ENCODE data around the gene CBL.
"Not testable (repeated sequence)": the region's sequence is repeated elsewhere in the genome, so short reads cannot be mapped to it uniquely, and the experiment has no call there.

The CBL gene

DNA sequence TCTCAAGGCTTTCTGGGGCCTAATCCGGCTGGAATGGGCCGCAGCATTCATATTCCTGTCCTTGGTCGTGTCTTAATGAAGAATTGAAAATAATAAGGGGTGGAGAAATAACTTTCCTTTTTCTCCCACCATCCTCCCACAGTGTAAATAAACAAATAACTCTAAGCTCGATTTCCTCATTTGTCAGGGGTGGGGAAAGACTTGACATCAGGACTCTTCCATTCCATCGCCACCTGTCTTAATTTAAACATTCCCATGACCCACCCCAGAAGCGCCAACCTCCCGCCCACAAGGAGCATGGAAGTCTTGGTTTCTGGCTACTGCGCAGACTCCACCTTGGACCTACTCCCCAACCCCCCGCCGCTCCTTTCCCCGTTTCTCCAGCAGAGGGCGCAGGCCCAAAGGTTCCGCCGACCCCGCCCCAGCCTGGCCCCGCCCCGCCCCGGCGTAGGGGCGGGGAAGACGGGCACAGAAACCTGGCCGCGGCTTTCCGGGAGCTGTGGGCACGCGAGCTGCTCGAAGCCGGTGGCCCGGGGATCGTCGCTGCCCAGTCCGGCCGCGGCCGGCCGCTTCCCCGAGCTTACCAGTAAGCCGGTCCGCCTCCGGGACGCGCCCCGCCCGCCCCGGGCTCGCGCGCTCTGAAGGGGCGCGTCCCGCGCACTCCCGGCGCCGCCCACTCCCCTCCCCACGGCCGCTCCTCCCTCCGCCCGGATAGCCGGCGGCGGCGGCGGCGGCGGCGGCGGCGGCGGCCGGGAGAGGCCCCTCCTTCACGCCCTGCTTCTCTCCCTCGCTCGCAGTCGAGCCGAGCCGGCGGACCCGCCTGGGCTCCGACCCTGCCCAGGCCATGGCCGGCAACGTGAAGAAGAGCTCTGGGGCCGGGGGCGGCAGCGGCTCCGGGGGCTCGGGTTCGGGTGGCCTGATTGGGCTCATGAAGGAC lies at the start of gene CBL:
Gene CBL (plus strand): TSS at position 766 of the 937 bp plus-strand sequence. CDS start 79 bp downstream, at position 845.
- peak; percentile 98 to 99 for DNase-seq (ENCODE audit: low read depth in 2 of 2)

DNA sequence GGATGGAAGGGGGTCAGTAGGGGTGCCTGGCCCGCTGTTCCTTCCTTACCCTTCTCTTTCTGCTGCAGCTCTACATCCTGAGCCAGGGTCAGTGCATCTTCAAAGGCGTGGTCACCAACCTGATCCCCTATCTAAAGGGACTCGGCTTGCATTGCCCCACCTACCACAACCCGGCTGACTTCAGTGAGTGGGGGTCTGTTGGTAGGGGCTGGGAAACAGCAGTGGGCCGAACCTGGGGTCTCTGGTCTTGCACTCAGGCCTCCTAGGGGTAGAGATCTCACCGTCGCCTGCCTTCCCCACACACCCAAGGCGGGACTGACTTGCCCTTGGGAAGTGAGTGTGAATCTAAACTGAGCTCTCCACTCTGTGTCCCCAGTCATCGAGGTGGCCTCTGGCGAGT lies 49.6 kb upstream of the CBL start:
- no peak for DNase-seq (ENCODE audit: low read depth in 2 of 2)

DNA sequence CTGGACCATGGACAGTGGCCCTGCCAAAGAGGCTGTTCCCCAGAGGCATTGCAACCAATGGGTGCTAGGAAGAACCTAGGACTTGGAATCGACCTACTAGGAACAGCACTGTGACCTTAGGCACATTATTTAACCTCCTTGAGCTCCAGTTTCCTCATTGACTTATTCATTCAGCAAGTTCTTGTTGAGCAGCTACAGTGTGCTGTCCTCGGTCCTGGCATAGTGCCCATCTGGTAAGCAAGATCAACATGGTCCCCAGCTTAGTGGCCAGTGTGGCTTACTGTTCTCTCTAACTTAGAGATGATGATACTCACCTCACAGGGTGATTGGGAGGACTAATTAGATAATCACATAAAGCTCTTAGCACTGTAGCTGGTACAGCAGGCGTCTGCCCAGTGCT lies 49.1 kb upstream of the CBL start:
- no peak for DNase-seq (ENCODE audit: low read depth in 2 of 2)

- no peak for DNase-seq (ENCODE audit: low read depth in 2 of 2)
Observed at GRCh38 chr11:119158467-119158866, 47.7 kb upstream of the CBL start.

- DNase-seq (ENCODE audit: low read depth in 2 of 2), result no peak
Observed at GRCh38 chr11:119160151-119160550, 46.0 kb upstream of the CBL start.

DNA sequence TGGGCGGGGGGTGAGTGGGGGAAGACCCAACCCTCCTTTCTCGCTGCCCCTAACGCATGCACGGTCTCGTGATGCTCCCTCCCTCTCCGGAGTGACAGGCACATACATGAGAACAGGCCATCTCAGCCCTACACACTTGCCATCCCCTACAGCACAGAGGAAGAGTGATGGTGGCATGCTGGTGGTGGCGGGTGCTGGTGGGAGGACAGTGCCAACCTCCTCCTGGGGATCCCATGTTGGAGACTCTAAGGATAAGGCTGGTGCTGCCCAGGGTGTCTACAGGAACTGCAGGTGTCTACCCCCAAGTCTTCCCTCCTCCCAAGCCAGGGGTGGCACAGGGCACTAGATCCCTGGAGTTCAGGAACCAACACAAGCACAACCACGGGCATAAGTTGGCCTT lies 44.3 kb upstream of the CBL start:
- DNase-seq (ENCODE audit: low read depth in 2 of 2), result no peak

DNA sequence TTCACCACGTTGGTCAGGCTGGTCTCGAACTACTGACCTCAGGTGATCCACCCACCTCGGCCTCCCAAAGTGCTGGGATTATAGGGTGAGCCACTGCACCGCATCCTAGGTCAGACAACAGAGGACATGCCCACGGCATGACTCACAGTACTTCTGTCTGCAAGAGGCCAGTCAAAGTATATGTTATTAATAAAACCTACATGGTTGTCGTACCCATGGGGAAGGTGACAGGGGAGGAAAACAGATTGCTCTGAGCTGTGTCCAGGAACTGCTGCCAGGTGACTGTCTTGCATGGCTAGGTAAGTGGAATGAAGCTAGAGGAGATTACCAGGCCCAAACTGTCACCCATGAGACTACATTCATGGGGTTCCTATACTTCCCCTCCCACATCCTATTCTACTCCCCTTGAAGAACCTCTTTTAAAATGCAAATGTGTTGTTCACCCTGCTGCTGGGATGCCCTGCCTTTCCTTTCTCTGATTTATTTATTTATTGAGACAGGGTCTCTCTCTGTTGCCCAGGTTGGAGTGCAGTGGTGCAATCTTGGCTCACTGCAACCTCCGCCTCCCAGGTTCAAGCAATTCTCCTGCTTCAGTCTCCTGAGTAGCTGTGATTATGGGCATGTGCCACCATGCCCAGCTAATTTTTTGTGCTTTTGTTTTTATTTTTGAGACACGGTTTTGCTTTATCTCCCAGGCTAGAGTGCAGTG lies 39.6 kb upstream of the CBL start:
- no peak for DNase-seq (ENCODE audit: low read depth in 2 of 2)

DNA sequence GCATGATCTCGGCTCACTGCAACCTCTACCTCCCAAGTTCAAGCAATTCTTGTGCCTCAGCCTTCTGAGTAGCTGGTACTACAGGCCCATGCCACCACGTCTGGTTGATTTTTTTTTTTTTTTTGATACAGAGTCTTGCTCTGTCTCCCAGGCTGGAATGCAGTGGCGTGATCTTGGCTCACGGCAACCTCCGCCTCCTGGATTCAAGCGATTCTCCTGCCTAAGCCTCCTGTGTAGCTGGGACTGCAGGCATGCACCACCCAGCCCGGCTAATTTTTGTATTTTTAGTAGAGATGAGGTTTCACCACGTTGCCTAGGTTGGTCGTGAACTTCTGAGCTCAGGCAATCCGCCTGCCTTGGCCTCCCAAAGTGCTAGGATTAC lies 39.1 kb upstream of the CBL start:
- not testable (repeated sequence) for DNase-seq (ENCODE audit: low read depth in 2 of 2)

- DNase-seq (ENCODE audit: low read depth in 2 of 2), result no peak
Observed at GRCh38 chr11:119167933-119168332, 38.2 kb upstream of the CBL start.

DNA sequence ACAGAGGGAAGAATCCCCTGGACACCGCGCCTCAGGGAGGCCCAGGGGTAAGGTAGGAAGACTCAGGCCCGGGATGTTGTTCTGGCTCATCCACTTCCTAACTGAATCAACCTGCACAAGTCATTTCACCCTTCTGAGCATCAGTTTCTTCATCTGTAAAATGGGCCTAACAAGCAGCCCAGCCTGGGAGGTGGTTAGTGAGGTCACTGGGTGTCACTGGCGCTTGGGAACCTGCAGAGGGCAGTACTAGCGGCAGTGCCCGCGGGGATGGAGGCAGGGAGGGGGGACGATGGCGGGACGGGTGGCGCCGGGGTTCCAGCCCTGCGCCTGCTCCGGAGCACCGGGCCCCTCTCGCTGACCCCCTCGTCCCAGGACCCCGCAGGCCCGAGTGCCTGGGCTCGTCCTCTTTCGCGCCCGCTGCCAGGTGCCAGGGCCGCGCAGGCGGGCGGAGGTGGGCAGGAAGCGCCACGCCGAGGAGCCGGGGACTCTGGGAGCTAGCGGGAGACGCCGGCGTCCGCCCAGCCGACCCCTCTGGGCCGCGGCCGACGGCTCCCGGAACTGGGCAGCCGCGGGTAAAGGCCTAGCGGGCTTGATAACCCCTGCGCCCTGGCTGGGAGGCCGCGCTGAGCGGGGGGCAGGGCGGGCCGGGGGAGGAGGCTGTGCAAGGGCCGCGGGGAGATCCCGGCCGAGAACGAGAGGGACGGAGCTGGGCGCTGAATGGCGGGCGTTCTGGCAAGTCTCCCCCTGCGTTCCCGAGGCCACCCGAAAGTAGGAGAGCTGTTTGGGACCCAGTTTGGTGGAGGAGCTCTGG lies 37.5 kb upstream of the CBL start, which contains the start of gene NLRX1:
Gene NLRX1 (plus strand): TSS at position 255 of the 811 bp plus-strand sequence. CDS start 2,679 bp downstream, outside the sequence.
- DNase-seq (ENCODE audit: low read depth in 2 of 2), result peak; percentile 54 to 71

DNA sequence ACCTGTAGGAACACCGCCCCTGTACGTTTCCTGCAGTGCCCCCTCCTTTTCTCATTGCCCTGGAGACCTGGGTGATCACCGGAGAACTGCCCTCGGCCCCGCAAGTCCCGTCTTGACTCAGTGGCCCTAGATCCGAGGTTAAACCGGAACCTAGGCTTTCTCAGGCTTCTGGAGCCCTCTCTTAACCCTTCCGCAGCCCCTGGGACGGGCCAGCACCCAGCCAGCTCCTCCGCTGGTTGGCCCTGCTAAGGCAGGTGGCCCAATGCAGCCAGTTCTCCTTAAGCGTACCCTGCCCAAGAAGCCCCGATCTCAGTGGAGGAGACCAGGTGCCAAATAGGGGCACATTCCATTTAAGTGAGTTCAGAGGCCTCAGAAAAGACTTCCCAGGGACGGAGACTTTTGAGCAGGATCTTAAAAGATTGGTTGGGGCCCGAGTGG lies 36.8 kb upstream of the CBL start:
- no peak for DNase-seq (ENCODE audit: low read depth in 2 of 2)

- no peak for DNase-seq (ENCODE audit: low read depth in 2 of 2)
Observed at GRCh38 chr11:119172513-119172912, 33.6 kb upstream of the CBL start.

DNA sequence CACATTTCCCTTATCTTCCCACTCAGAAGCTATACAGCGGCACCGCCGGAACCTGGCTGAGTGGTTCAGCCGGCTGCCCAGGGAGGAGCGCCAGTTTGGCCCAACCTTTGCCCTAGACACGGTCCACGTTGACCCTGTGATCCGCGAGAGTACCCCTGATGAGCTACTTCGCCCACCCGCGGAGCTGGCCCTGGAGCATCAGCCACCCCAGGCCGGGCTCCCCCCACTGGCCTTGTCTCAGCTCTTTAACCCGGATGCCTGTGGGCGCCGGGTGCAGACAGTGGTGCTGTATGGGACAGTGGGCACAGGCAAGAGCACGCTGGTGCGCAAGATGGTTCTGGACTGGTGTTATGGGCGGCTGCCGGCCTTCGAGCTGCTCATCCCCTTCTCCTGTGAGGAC lies 32.7 kb upstream of the CBL start:
- no peak for DNase-seq (ENCODE audit: low read depth in 2 of 2)

DNA sequence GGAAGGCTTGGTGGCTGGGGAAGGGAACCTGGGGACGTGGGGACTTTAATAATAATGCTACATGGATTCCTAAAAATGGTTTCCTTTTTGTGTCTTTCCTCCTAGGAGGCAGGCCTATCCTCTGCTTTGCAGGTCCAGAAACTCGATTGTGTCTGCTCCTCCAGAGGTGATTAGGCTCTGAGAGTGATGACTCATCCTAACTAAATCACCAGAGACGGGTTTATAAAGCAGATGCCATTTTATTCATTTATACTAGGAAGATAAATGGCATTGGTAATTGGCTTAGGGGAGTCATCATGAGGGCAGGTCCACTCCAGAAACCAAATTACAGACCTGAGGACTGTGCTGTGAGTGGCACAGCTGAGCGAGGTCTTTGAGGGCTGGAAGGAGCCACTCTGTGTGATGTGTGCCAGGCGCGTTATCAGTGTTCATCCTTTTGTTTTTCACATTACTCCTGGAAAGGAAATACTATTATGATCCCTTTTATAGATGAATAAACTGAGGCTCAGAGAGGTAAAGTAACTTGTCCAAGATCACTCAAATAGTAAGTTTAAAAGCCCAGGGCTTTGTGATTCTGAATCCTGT lies 30.6 kb upstream of the CBL start:
- DNase-seq (ENCODE audit: low read depth in 2 of 2), result no peak

DNA sequence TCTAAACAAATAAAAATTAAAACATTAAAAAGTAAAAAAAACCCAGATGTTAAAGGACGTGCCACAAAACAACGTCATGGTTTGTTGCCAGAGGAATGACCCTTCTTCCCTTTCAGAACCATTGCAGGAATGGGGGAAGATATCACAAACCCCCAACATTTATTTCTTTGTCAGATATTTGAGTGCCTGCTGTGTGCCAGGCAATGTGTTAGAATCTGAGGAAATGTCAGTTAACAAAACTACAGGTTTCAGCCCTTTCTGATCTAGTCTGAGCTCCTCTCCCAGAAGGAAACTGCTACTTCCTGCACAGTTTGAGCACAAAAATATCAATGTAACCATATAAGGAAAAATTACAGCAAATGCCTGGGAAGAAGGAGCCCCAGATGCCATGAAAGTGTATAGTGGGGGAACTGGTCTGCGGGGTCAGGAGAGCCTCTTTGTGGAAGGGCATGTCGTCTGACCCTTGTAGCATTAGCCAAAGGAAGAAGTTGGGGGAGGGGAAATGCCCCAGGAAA lies 27.9 kb upstream of the CBL start:
- DNase-seq (ENCODE audit: low read depth in 2 of 2), result no peak

GRCh38 chr11:119179342-119179741 lies 26.8 kb upstream of the CBL start:
- no peak for DNase-seq (ENCODE audit: low read depth in 2 of 2)

GRCh38 chr11:119179983-119180382 lies 26.2 kb upstream of the CBL start:
- DNase-seq (ENCODE audit: low read depth in 2 of 2), result no peak

DNA sequence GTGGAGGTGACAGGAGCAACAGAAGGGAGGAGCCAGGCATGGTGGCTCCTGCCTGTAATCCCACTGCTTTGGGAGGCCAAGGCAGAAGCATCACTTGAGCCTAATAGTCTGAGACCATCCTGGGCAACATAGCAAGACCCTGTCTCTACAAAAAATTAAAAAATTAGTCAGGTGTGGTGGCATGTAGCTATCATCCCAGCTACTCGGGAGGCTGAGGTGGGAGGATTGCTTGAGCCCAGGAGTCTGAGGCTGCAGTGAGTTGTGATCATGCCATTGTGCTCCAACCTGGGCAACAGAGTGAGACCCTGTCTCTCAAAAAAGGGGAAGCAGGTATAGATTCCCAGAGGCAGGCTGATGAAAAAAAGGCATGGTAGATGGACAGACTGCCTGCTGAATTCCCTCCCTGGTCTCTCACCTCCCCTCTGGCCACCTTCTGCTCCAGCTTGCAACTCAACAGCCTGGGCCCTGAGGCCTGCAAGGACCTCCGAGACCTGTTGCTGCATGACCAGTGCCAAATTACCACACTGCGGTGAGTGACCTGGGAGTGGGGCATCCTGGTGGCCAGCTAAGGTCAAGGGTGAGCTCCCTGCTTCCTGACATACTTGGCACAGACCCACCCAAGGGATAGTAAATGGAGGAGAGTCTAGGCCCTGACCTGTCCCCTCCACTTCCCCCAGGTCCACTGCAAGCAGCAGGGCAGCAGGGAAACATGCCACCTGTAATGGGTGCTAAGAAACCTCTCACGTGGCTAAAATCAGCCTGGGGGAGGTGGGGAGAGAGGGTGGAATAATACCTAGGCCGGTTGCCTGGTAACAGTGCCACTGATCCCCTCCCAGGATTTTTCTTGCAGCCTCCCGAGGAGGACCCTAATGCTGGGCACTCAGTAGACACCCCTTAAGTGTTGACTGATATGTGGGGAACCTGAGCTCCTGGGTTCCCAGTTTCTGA lies 25.1 kb upstream of the CBL start:
- DNase-seq (ENCODE audit: low read depth in 2 of 2), result no peak

- no peak for DNase-seq (ENCODE audit: low read depth in 2 of 2)
Observed at GRCh38 chr11:119181677-119182412, 24.3 kb upstream of the CBL start.

All from stimulated activated CD8-positive, alpha-beta memory T cell treated with anti-CD3 and anti-CD28 coated beads, Interleukin-7, amount 100 ng/mL, for 1 hour (primary cell).